Esophagus squamous epithelium (tissue), 4 donors: ENCODE results near the gene TBC1D1.

Experiments used
- CTCF ChIP-seq, 6 experiments: fragments of 450-650 bp in 4 of 6; fragments of 200-600 bp in 2 of 6; sonication (generic) in 2 of 6; IDR thresholded peaks; one replicate each; pipeline ENCODE4 v1.5.1; 2016 to 2019; ENCODE audit warnings: antibody characterized with exemption in 6 of 6, mild to moderate bottlenecking in 4 of 6, moderate library complexity in 4 of 6
- POLR2A ChIP-seq, 4 donors: fragments of 450-650 bp; IDR thresholded peaks; one replicate each; pipeline ENCODE4 v1.6.1; 2017; ENCODE audit warnings: antibody characterized with exemption in 4 of 4, mild to moderate bottlenecking in 4 of 4, moderate library complexity in 3 of 4

- TF ChIP-seq CTCF (IDR thresholded peaks at IDR 0.05) = no peak
- no peak for TF ChIP-seq POLR2A (IDR thresholded peaks at IDR 0.05)
Observed at GRCh38 chr4:38014421-38014852, 123.6 kb downstream of the TBC1D1 start.
